Measurements from ENCODE around the gene IQCM.

GRCh38 chr4:149344436-149344835 is 471.2 kb downstream of the IQCM start:
- TF ChIP-seq POLR2A (IDR thresholded peaks at IDR 0.05; ENCODE audit: low read depth, low read length) = no peak
- TF ChIP-seq PAX5 (IDR thresholded peaks at IDR 0.05; ENCODE audit: insufficient read depth, low read length, severe bottlenecking) = no peak
- TF ChIP-seq POLR2AphosphoS5 (IDR thresholded peaks at IDR 0.05; ENCODE audit: low read depth, low read length) = no peak
- no peak for TF ChIP-seq TAF1 (IDR thresholded peaks at IDR 0.05; ENCODE audit: low read depth, low read length)
